Gastroesophageal sphincter (tissue), 4 donors: ENCODE data around the gene FGGY. TPM values are rescaled to one million over a fixed set of nuclear protein-coding genes. Genes with fewer than 3 reads are reported as not detected.
A peak's percentile ranks its signal among the peaks of the same experiment; 100 is the strongest.

Experiments used
- ATAC-seq: fragments of 150-250 bp; one replicate; pipeline ENCODE4 v1.9.1; 2016; ENCODE audit warnings: mild to moderate bottlenecking, moderate library complexity
- H3K27ac ChIP-seq, 4 donors: fragments of 200-600 bp; sonication (generic) in 3 of 4; 1 replicate in 3 of 4; 2 replicates in 1 of 4; pipeline ENCODE4 v1.5.1; 2016 to 2019
- H3K27me3 ChIP-seq: fragments of 200-600 bp; sonication (generic); one replicate; pipeline ENCODE4 v1.5.1; 2019
- H3K36me3 ChIP-seq, 2 donors: fragments of 200-600 bp; sonication (generic); one replicate each; pipeline ENCODE4 v1.5.1; 2019; ENCODE audit warnings: control low read depth in 1 of 2
- H3K4me1 ChIP-seq, 3 donors: fragments of 200-600 bp; sonication (generic); 1 replicate in 2 of 3; 2 replicates in 1 of 3; pipeline ENCODE4 v1.5.1; 2016 to 2019; ENCODE audit warnings: control low read depth in 2 of 3
- H3K4me3 ChIP-seq, 2 donors: fragments of 200-600 bp; sonication (generic); one replicate each; pipeline ENCODE4 v1.5.1; 2019; ENCODE audit warnings: mild to moderate bottlenecking in 1 of 2, moderate library complexity in 1 of 2
- H3K9me3 ChIP-seq, 3 donors: fragments of 200-600 bp; sonication (generic); one replicate each; pipeline ENCODE4 v1.5.1; 2017 to 2019; ENCODE audit warnings: control low read depth in 2 of 3
- EP300 ChIP-seq: sonication (generic); formaldehyde crosslinking; IDR thresholded peaks from one replicate; pipeline ENCODE4 v1.6.1; 2017; ENCODE audit warnings: antibody characterized with exemption, mild to moderate bottlenecking
- POLR2A ChIP-seq, 2 donors: fragments of 450-650 bp; IDR thresholded peaks; one replicate each; pipeline ENCODE4 v1.6.1; 2017; ENCODE audit warnings: antibody characterized with exemption in 2 of 2, mild to moderate bottlenecking in 2 of 2, moderate library complexity in 1 of 2
- POLR2AphosphoS5 ChIP-seq: sonication (generic); formaldehyde crosslinking; IDR thresholded peaks from one replicate; pipeline ENCODE4 v1.6.1; 2017; ENCODE audit warnings: antibody characterized with exemption
- WGBS, 2 donors: methylation state at CpG; one replicate each; pipeline ENCODE4 v1.1.5; 2018; ENCODE audit warnings: low coverage in 1 of 2; 5-methylcytosine and 5-hydroxymethylcytosine counted together
- total RNA-seq, 4 donors: library from RNA; depleted of rRNA; stranded (reverse); fragments of >200 nt; gene quantifications; one replicate each; pipeline ENCODE4 v1.1.0, GENCODE V29; 2016
- TF ChIP-seq, protein P1 (sequence below), 4 experiments: fragments of 200-600 bp in 2 of 4; fragments of 450-650 bp in 2 of 4; sonication (generic) in 1 of 4; IDR thresholded peaks; one replicate each; pipeline ENCODE4 v1.5.1; 2017 to 2019; ENCODE audit warnings: antibody characterized with exemption in 4 of 4, mild to moderate bottlenecking in 2 of 4, moderate library complexity in 2 of 4

The FGGY gene
- total RNA-seq, 4 donors from 2014 or later, result 19.0 to 29.6 (median 25.2) TPM

GRCh38 chr1:59752556-59753414 lies 455.9 kb downstream of the FGGY start:
- peaks cover 0 to 7% (median 3%) of the 10 kb centered on the region in 3 donors for H3K4me1 ChIP-seq
- no peaks in the 10 kb centered on the region for H3K9me3 ChIP-seq
- no peaks in the 10 kb centered on the region for H3K36me3 ChIP-seq
- H3K27me3 ChIP-seq, result no peaks in the 10 kb centered on the region
- H3K4me3 ChIP-seq, result no peak overlapping the region
- no peak for ATAC-seq
- H3K27ac ChIP-seq, result peak overlapping the region in 1 of 4 donors; percentile 25
- 68 to 77% methylated on average over 4 to 5 of the region's 5 CpGs for WGBS, 2 donors
- TF ChIP-seq EP300, result no peak
- TF ChIP-seq POLR2AphosphoS5, result no peak
- TF ChIP-seq, protein P1, sequence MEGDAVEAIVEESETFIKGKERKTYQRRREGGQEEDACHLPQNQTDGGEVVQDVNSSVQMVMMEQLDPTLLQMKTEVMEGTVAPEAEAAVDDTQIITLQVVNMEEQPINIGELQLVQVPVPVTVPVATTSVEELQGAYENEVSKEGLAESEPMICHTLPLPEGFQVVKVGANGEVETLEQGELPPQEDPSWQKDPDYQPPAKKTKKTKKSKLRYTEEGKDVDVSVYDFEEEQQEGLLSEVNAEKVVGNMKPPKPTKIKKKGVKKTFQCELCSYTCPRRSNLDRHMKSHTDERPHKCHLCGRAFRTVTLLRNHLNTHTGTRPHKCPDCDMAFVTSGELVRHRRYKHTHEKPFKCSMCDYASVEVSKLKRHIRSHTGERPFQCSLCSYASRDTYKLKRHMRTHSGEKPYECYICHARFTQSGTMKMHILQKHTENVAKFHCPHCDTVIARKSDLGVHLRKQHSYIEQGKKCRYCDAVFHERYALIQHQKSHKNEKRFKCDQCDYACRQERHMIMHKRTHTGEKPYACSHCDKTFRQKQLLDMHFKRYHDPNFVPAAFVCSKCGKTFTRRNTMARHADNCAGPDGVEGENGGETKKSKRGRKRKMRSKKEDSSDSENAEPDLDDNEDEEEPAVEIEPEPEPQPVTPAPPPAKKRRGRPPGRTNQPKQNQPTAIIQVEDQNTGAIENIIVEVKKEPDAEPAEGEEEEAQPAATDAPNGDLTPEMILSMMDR (IDR thresholded peaks at IDR 0.05), result no peak

DNA sequence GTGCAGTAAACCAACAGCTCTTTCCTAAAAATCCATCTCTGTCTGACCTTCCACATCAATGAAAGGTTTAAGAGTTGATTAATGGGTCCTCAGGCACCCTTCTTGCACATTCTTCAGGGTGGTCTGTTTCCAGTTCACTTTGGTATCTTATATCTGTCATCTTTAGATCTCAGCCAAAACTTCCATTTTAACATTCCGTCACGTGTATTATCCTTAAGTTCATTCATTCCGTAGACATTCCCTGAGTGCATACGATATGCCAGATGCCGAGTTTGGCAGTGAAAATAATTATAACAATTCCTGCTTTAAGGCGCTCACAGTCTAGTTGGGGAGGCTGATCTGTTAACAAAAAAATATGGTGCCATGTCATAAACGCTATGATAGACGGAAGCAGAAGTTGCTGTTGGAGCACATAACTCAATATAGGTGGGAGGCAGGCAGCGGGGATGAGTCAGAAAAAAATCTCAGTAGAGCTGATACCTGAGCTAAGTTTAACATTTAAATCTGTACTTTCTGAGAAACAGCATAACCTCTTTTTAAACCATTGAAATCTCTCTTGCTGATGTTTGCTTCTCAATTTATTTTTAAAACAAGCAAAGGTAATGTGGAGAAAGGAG lies 458.3 kb downstream of the FGGY start:
- WGBS, 2 donors, result 63 to 85% methylated on average over 9 of the region's 9 CpGs
- Histone ChIP-seq H3K27me3 (no peaks in the 10 kb centered on the region), H3K4me1 (peaks cover 0 to 20% (median 9%) of the 10 kb centered on the region in 3 donors), H3K9me3 (no peaks in the 10 kb centered on the region), H3K36me3 (no peaks in the 10 kb centered on the region), H3K4me3 (no peak overlapping the region), H3K27ac (no peak overlapping the region)
- ATAC-seq, result no peak
- TF ChIP-seq, protein P1 (IDR thresholded peaks at IDR 0.05), result no peak
- TF ChIP-seq POLR2AphosphoS5 (no peak), POLR2A (IDR thresholded peaks at IDR 0.05) (no peak), EP300 (no peak)

- Histone ChIP-seq H3K36me3 (no peaks in the 10 kb centered on the region), H3K4me1 (peaks cover 0 to 14% (median 6%) of the 10 kb centered on the region in 3 donors), H3K9me3 (no peaks in the 10 kb centered on the region), H3K27ac (no peak overlapping the region), H3K27me3 (no peaks in the 10 kb centered on the region), H3K4me3 (no peak overlapping the region)
- TF ChIP-seq POLR2AphosphoS5 (no peak), EP300 (no peak), POLR2A (IDR thresholded peaks at IDR 0.05) (no peak)
- TF ChIP-seq, protein P1 (IDR thresholded peaks at IDR 0.05), result no peak
- 81 to 100% methylated on average over 3 to 4 of the region's 4 CpGs for WGBS, 2 donors
- no peak for ATAC-seq
Measured at GRCh38 chr1:59757197-59757747, 460.4 kb downstream of the FGGY start.

- 4 to 7% methylated on average over 6 to 7 of the region's 11 CpGs for WGBS, 2 donors
- Histone ChIP-seq H3K9me3 (no peaks in the 10 kb centered on the region), H3K4me1 (peaks cover 0 to 14% (median 6%) of the 10 kb centered on the region in 3 donors), H3K36me3 (no peaks in the 10 kb centered on the region), H3K27ac (peak overlapping the region; percentile 31 to 66 (median 48)), H3K4me3 (peak overlapping the region; percentile 32 to 35), H3K27me3 (no peaks in the 10 kb centered on the region)
- ATAC-seq, result peak; percentile 93
- TF ChIP-seq, protein P1 (IDR thresholded peaks at IDR 0.05), result peak; percentile 89 to 99 (median 96)
- TF ChIP-seq POLR2AphosphoS5, result peak; percentile 72
- TF ChIP-seq EP300, result no peak
Measured at GRCh38 chr1:59759156-59759925, 462.4 kb downstream of the FGGY start.
